ENCODE results near the gene IQCE. TPM values are rescaled to one million over a fixed set of nuclear protein-coding genes. Genes with fewer than 3 reads are reported as not detected.

Gene IQCE
- polyA plus RNA-seq, 1 donor: 5.9 TPM

GRCh38 chr7:2635148-2635668 lies 76.4 kb downstream of the IQCE start:
- no peak for DNase-seq

GRCh38 chr7:2635810-2636701 lies 77.3 kb downstream of the IQCE start:
- DNase-seq: no peak

- no peak for DNase-seq
These were observed 78.3 kb downstream of the IQCE start for GRCh38 chr7:2637066-2637471.

GRCh38 chr7:2637505-2638223 lies 78.9 kb downstream of the IQCE start:
- no peak for DNase-seq

- DNase-seq: peak; percentile 82
These were observed 79.6 kb downstream of the IQCE start for GRCh38 chr7:2638224-2638991.

- DNase-seq: no peak
These were observed 80.5 kb downstream of the IQCE start for GRCh38 chr7:2639181-2639681.

- no peak for DNase-seq
These were observed 81.1 kb downstream of the IQCE start for GRCh38 chr7:2639695-2640481.

GRCh38 chr7:2640482-2640830 lies 81.7 kb downstream of the IQCE start:
- no peak for DNase-seq

GRCh38 chr7:2640846-2641316 lies 82.1 kb downstream of the IQCE start:
- DNase-seq: no peak

GRCh38 chr7:2641406-2642393 lies 82.9 kb downstream of the IQCE start:
- DNase-seq: peak; percentile 96

GRCh38 chr7:2643386-2644219 lies 84.8 kb downstream of the IQCE start:
- DNase-seq: no peak

- no peak for DNase-seq
These were observed 85.4 kb downstream of the IQCE start for GRCh38 chr7:2644220-2644561.

GRCh38 chr7:2644562-2645273 lies 85.9 kb downstream of the IQCE start:
- DNase-seq: no peak

- DNase-seq: no peak
These were observed 86.6 kb downstream of the IQCE start for GRCh38 chr7:2645274-2645868.

GRCh38 chr7:2646336-2646679 lies 87.5 kb downstream of the IQCE start:
- no peak for DNase-seq

- no peak for DNase-seq
These were observed 88.1 kb downstream of the IQCE start for GRCh38 chr7:2646680-2647571.

- DNase-seq: no peak
These were observed 88.9 kb downstream of the IQCE start for GRCh38 chr7:2647594-2648172.

Data from hindlimb muscle (tissue), 1 donor.